ENCODE results near the gene AURKA.

Gene AURKA

GRCh38 chr20:56392132-56392880, at the start of gene AURKA, which contains the start of gene CSTF1:
Gene AURKA, minus strand, starts transcription at chr20:56392215. Its CDS starts 4,018 bp downstream, at chr20:56388197.
Gene CSTF1, plus strand, starts transcription at chr20:56392645. Its CDS starts 2,908 bp downstream, at chr20:56395553.
- no peak for TF ChIP-seq CTCF (conservative IDR thresholded peaks at IDR 0.05; ENCODE audit: low read depth, low read length)
- H3K4me3 ChIP-seq (IDR thresholded peaks at IDR 0.05; ENCODE audit: insufficient read depth, low read depth, low read length) = no peak within 1 kb of the TSS
- peak within 1 kb of the TSS; percentile 86 for H3K27ac ChIP-seq
- peak within 1 kb of the TSS; percentile 87 for H3K9ac ChIP-seq
- H3K27me3 ChIP-seq (ENCODE audit: insufficient read depth, low read depth) = no peaks in the 10 kb centered on the region
- no peaks in the 10 kb centered on the region for H4K20me1 ChIP-seq (ENCODE audit: insufficient read depth)
- H2AFZ ChIP-seq (ENCODE audit: low read depth) = peak within 1 kb of the TSS; percentile 45
- peaks cover 22% of the 10 kb centered on the region for H3K4me1 ChIP-seq (ENCODE audit: low read depth, poor library complexity, severe bottlenecking)
- H3K36me3 ChIP-seq (ENCODE audit: insufficient read depth) = peaks cover 20% of the 10 kb centered on the region; the same call in 1 of the 2 replicates
- peak within 1 kb of the TSS; percentile 95 for H3K4me2 ChIP-seq
- peaks cover 72% of the 10 kb centered on the region for H3K79me2 ChIP-seq (ENCODE audit: insufficient read depth, low read depth)

- Histone ChIP-seq H3K79me2 (ENCODE audit: insufficient read depth, low read depth) (no peaks in the 10 kb centered on the region), H3K36me3 (ENCODE audit: insufficient read depth) (no peaks in the 10 kb centered on the region), H3K4me3 (IDR thresholded peaks at IDR 0.05; ENCODE audit: insufficient read depth, low read depth, low read length) (no peak overlapping the region), H3K4me1 (ENCODE audit: low read depth, poor library complexity, severe bottlenecking) (peaks cover 47% of the 10 kb centered on the region), H3K9ac (no peak overlapping the region), H3K27me3 (ENCODE audit: insufficient read depth, low read depth) (no peaks in the 10 kb centered on the region), H3K4me2 (peak overlapping the region; percentile 83), H3K27ac (peak overlapping the region; percentile 25; the same call in 1 of the 2 replicates), H4K20me1 (ENCODE audit: insufficient read depth) (no peaks in the 10 kb centered on the region), H2AFZ (ENCODE audit: low read depth) (0 out of 2 replicates have a peak overlapping the region, but pooled peaks have one; percentile 9)
- TF ChIP-seq CTCF (conservative IDR thresholded peaks at IDR 0.05; ENCODE audit: low read depth, low read length) = no peak
Observed at GRCh38 chr20:56440346-56441007, 48.5 kb upstream of the AURKA start.

GRCh38 chr20:56439771-56440291, 47.8 kb upstream of the AURKA start:
- no peak for TF ChIP-seq CTCF (conservative IDR thresholded peaks at IDR 0.05; ENCODE audit: low read depth, low read length)
- H3K4me1 ChIP-seq (ENCODE audit: low read depth, poor library complexity, severe bottlenecking) = peaks cover 47% of the 10 kb centered on the region
- H3K27ac ChIP-seq = peak overlapping the region; percentile 25; the same call in 1 of the 2 replicates
- H3K36me3 ChIP-seq (ENCODE audit: insufficient read depth) = no peaks in the 10 kb centered on the region
- no peak overlapping the region for H3K4me3 ChIP-seq (IDR thresholded peaks at IDR 0.05; ENCODE audit: insufficient read depth, low read depth, low read length)
- no peaks in the 10 kb centered on the region for H3K27me3 ChIP-seq (ENCODE audit: insufficient read depth, low read depth)
- H4K20me1 ChIP-seq (ENCODE audit: insufficient read depth) = no peaks in the 10 kb centered on the region
- no peak overlapping the region for H3K9ac ChIP-seq
- 0 out of 2 replicates have a peak overlapping the region, but pooled peaks have one; percentile 9 for H2AFZ ChIP-seq (ENCODE audit: low read depth)
- H3K79me2 ChIP-seq (ENCODE audit: insufficient read depth, low read depth) = no peaks in the 10 kb centered on the region
- peak overlapping the region; percentile 83 for H3K4me2 ChIP-seq

- H3K36me3 ChIP-seq (ENCODE audit: insufficient read depth) = no peaks in the 10 kb centered on the region
- no peaks in the 10 kb centered on the region for H4K20me1 ChIP-seq (ENCODE audit: insufficient read depth)
- H2AFZ ChIP-seq (ENCODE audit: low read depth) = no peak overlapping the region
- no peak overlapping the region for H3K9ac ChIP-seq
- H3K27me3 ChIP-seq (ENCODE audit: insufficient read depth, low read depth) = no peaks in the 10 kb centered on the region
- no peak overlapping the region for H3K27ac ChIP-seq
- peaks cover 47% of the 10 kb centered on the region for H3K4me1 ChIP-seq (ENCODE audit: low read depth, poor library complexity, severe bottlenecking)
- no peaks in the 10 kb centered on the region for H3K79me2 ChIP-seq (ENCODE audit: insufficient read depth, low read depth)
- H3K4me3 ChIP-seq (IDR thresholded peaks at IDR 0.05; ENCODE audit: insufficient read depth, low read depth, low read length) = no peak overlapping the region
- TF ChIP-seq CTCF (conservative IDR thresholded peaks at IDR 0.05; ENCODE audit: low read depth, low read length) = no peak
- no peak overlapping the region for H3K4me2 ChIP-seq
Observed at GRCh38 chr20:56438284-56438683, 46.3 kb upstream of the AURKA start.

Data from KMS-11 (cell line).